IMR-90 (cell line): ENCODE measurements around the gene RNF144B. TPM values are rescaled to one million over a fixed set of nuclear protein-coding genes. Genes with fewer than 3 reads are reported as not detected.

Experiments used
- ATAC-seq: fragments of 200-7000 bp; cut with Tn5 transposase; 2 replicates; pipeline ENCODE4 v1.9.1; 2020; ENCODE audit warnings: low read depth, mild to moderate bottlenecking, moderate library complexity
- BruUV-seq: library from RNA; stranded (reverse); fragments of 400-500 nt; replicated peaks from 2 replicates; lab custom pipeline; 2021; lab: Mats Ljungman, UMichigan
- CTCF ChIA-PET: fragments of 300-600 bp; formaldehyde crosslinking; extraction: SDS; loops from one replicate; lab custom pipeline; 2021; ENCODE audit warnings: antibody characterized with exemption; lab: Yijun Ruan, JAX
- POLR2A ChIA-PET: fragments of 300-600 bp; sonication (Branson Sonifier 250); formaldehyde crosslinking; loops from one replicate; lab custom pipeline; 2022; ENCODE audit warnings: antibody characterized with exemption; ENCODE audit not compliant: unreplicated experiment; lab: Charles Lee
- DNase-seq: peaks from one replicate; pipeline ENCODE4 v3.0.0; 2013
- H2AFZ ChIP-seq: replicated peaks from 2 replicates; pipeline ENCODE3; 2013; ENCODE audit warnings: low read length, mild to moderate bottlenecking; ENCODE audit not compliant: poor library complexity
- H2AK5ac ChIP-seq: 2 replicates; pipeline ENCODE4 v1.6.1; 2013; ENCODE audit warnings: low read depth, low read length, inconsistent platforms
- H2AK9ac ChIP-seq: replicated peaks from 2 replicates; pipeline ENCODE3; 2013; ENCODE audit warnings: mild to moderate bottlenecking, low read depth, low read length, moderate library complexity; ENCODE audit not compliant: poor library complexity
- H2BK120ac ChIP-seq: 2 replicates; pipeline ENCODE4 v1.6.1; 2013; ENCODE audit warnings: low read depth, low read length, inconsistent platforms
- H2BK15ac ChIP-seq: 3 replicates; pipeline ENCODE4 v1.6.1; 2013; ENCODE audit warnings: low read depth, low read length, inconsistent platforms
- H2BK20ac ChIP-seq: 2 replicates; pipeline ENCODE4 v1.6.1; 2013; ENCODE audit warnings: low read depth, mild to moderate bottlenecking, inconsistent platforms, low read length, moderate library complexity
- H2BK5ac ChIP-seq: 2 replicates; pipeline ENCODE4 v1.6.1; 2013; ENCODE audit warnings: mild to moderate bottlenecking, low read depth, low read length, inconsistent platforms; ENCODE audit not compliant: poor library complexity, severe bottlenecking
- H3K14ac ChIP-seq: replicated peaks from 2 replicates; pipeline ENCODE4 v1.6.1; 2013; ENCODE audit warnings: low read depth, low read length, inconsistent platforms
- H3K18ac ChIP-seq: 2 replicates; pipeline ENCODE4 v1.6.1; 2013; ENCODE audit warnings: low read depth, low read length, control low read depth
- H3K23ac ChIP-seq: 2 replicates; pipeline ENCODE4 v1.6.1; 2013; ENCODE audit warnings: low read depth, low read length, inconsistent platforms
- H3K27ac ChIP-seq: 2 replicates; pipeline ENCODE4 v1.5.1; 2013; ENCODE audit warnings: mild to moderate bottlenecking, control low read depth, low read length; ENCODE audit not compliant: insufficient read depth
- H3K27me3 ChIP-seq: 2 replicates; pipeline ENCODE4 v1.6.1; 2013; ENCODE audit warnings: low read length; ENCODE audit not compliant: control insufficient read depth, insufficient read depth
- H3K36me3 ChIP-seq: 2 replicates; pipeline ENCODE4 v1.6.1; 2013; ENCODE audit warnings: low read length, mixed read lengths; ENCODE audit not compliant: control insufficient read depth, insufficient read depth
- H3K4ac ChIP-seq: 2 replicates; pipeline ENCODE4 v1.6.1; 2013; ENCODE audit warnings: low read depth, low read length, inconsistent platforms
- H3K4me1 ChIP-seq: 2 replicates; pipeline ENCODE4 v1.6.1; 2013; ENCODE audit warnings: low read length, mixed read lengths; ENCODE audit not compliant: control insufficient read depth, insufficient read depth
- H3K4me2 ChIP-seq: 2 replicates; pipeline ENCODE4 v1.6.1; 2013; ENCODE audit warnings: low read depth, mild to moderate bottlenecking, control low read depth, low read length, moderate library complexity
- H3K4me3 ChIP-seq: 2 replicates; pipeline ENCODE4 v1.5.1; 2013; ENCODE audit warnings: low read depth, mild to moderate bottlenecking, control low read depth, low read length, moderate library complexity; ENCODE audit not compliant: insufficient read depth
- H3K56ac ChIP-seq: 2 replicates; pipeline ENCODE4 v1.6.1; 2013; ENCODE audit warnings: low read length, inconsistent platforms; ENCODE audit not compliant: insufficient read depth; ENCODE audit errors: extremely low read depth
- H3K79me1 ChIP-seq, 2 experiments: 2 replicates each; pipeline ENCODE4 v1.6.1; 2013; ENCODE audit warnings: low read length in 2 of 2, inconsistent platforms in 1 of 2, low read depth in 1 of 2
- H3K9ac ChIP-seq: 2 replicates; pipeline ENCODE4 v1.6.1; 2013; ENCODE audit warnings: low read depth, low read length, control low read depth
- H3K9me1 ChIP-seq: 2 replicates; pipeline ENCODE4 v1.6.1; 2013; ENCODE audit warnings: low read length, inconsistent platforms; ENCODE audit not compliant: insufficient read depth
- H3K9me3 ChIP-seq: 2 replicates; pipeline ENCODE4 v1.6.1; 2013; ENCODE audit warnings: low read length; ENCODE audit not compliant: control insufficient read depth, insufficient read depth
- H4K20me1 ChIP-seq: 2 replicates; pipeline ENCODE4 v1.6.1; 2013; ENCODE audit warnings: low read length, inconsistent platforms; ENCODE audit not compliant: insufficient read depth
- H4K5ac ChIP-seq: 2 replicates; pipeline ENCODE4 v1.6.1; 2013; ENCODE audit warnings: mild to moderate bottlenecking, low read depth, low read length, control low read depth
- H4K8ac ChIP-seq, 2 experiments: 2 replicates each; pipeline ENCODE4 v1.6.1; 2013; ENCODE audit warnings: low read depth in 2 of 2, low read length in 2 of 2, control low read depth in 1 of 2, inconsistent platforms in 1 of 2
- H4K91ac ChIP-seq: 2 replicates; pipeline ENCODE4 v1.6.1; 2013; ENCODE audit warnings: low read depth, low read length, inconsistent platforms; ENCODE audit not compliant: insufficient read depth
- BHLHE40 ChIP-seq: fragments of 150-350 bp; IDR thresholded peaks from 2 replicates; pipeline ENCODE4 v1.6.1; 2016; ENCODE audit warnings: mild to moderate bottlenecking, low read depth, low read length
- CEBPB ChIP-seq: IDR thresholded peaks from 2 replicates; pipeline ENCODE4 v1.6.1; 2012; ENCODE audit warnings: low read depth, low read length, improper control_type of control experiment
- CHD1 ChIP-seq: IDR thresholded peaks from 2 replicates; pipeline ENCODE4 v1.6.1; 2012; ENCODE audit warnings: low read depth, low read length, improper control_type of control experiment
- CTCF ChIP-seq: conservative IDR thresholded peaks from 2 replicates; pipeline ENCODE4 v1.5.1; 2012; ENCODE audit warnings: mild to moderate bottlenecking, low read depth, low read length, improper control_type of control experiment
- ELK1 ChIP-seq: fragments of 150-350 bp; IDR thresholded peaks from 2 replicates; pipeline ENCODE4 v1.6.1; 2016; ENCODE audit warnings: low read depth, mild to moderate bottlenecking, low read length, moderate library complexity, borderline replicate concordance
- FOS ChIP-seq: fragments of 150-350 bp; IDR thresholded peaks from 2 replicates; pipeline ENCODE4 v1.6.1; 2016; ENCODE audit warnings: low read depth, low read length
- MAFK ChIP-seq: IDR thresholded peaks from 2 replicates; pipeline ENCODE4 v1.6.1; 2012; ENCODE audit warnings: low read depth, low read length, improper control_type of control experiment
- MAZ ChIP-seq: IDR thresholded peaks from 2 replicates; pipeline ENCODE4 v1.6.1; 2012; ENCODE audit warnings: low read depth, mild to moderate bottlenecking, low read length, improper control_type of control experiment, moderate library complexity, borderline replicate concordance
- MXI1 ChIP-seq: IDR thresholded peaks from 2 replicates; pipeline ENCODE4 v1.6.1; 2012; ENCODE audit warnings: low read depth, mild to moderate bottlenecking, low read length, moderate library complexity, borderline replicate concordance
- NFE2L2 ChIP-seq: fragments of 150-350 bp; IDR thresholded peaks from 2 replicates; pipeline ENCODE4 v1.6.1; 2016; ENCODE audit warnings: low read depth, mild to moderate bottlenecking, low read length
- POLR2A ChIP-seq: IDR thresholded peaks from 2 replicates; pipeline ENCODE4 v1.6.1; 2012; ENCODE audit warnings: mild to moderate bottlenecking, low read depth, low read length
- RAD21 ChIP-seq: IDR thresholded peaks from 2 replicates; pipeline ENCODE4 v1.6.1; 2012; ENCODE audit warnings: low read length, improper control_type of control experiment
- RCOR1 ChIP-seq: IDR thresholded peaks from 2 replicates; pipeline ENCODE4 v1.6.1; 2012; ENCODE audit warnings: mild to moderate bottlenecking, low read length, improper control_type of control experiment; ENCODE audit not compliant: insufficient replicate concordance
- RFX5 ChIP-seq: IDR thresholded peaks from 2 replicates; pipeline ENCODE4 v1.8.0; 2012; ENCODE audit warnings: low read depth, mild to moderate bottlenecking, low read length, moderate library complexity
- SMC3 ChIP-seq: fragments of 150-350 bp; IDR thresholded peaks from 2 replicates; pipeline ENCODE4 v1.6.1; 2016; ENCODE audit warnings: low read depth, mild to moderate bottlenecking, antibody characterized with exemption, low read length, moderate library complexity
- USF2 ChIP-seq: fragments of 150-350 bp; IDR thresholded peaks from 2 replicates; pipeline ENCODE4 v1.6.1; 2017; ENCODE audit warnings: mild to moderate bottlenecking, antibody characterized with exemption, low read length, low read depth
- WGBS, 2 experiments: methylation state at CpG; one replicate each; pipeline versions ENCODE4 v1.1.5 to v1.1.7; 2013; ENCODE audit warnings: missing lambda C conversion rate in 2 of 2; ENCODE audit not compliant: insufficient read length in 1 of 2; ENCODE audit errors: extremely low coverage in 2 of 2; 5-methylcytosine and 5-hydroxymethylcytosine counted together
- dilution Hi-C: fragments of 300-500 bp; cut with HindIII; formaldehyde crosslinking; loops from one replicate; pipeline ENCODE4 v1.14.3; 2018; ENCODE audit warnings: low sequenced_read_pairs; ENCODE audit not compliant: unreplicated experiment
- in situ Hi-C: fragments of 300-500 bp; cut with MboI; formaldehyde crosslinking; loops from 3 replicates; pipeline ENCODE4 v1.14.3; 2019; ENCODE audit warnings: low sequenced_read_pairs, inconsistent platforms, mixed read lengths
- intact Hi-C: fragments of 100-400 bp; cut with micrococcal nuclease; formaldehyde crosslinking; loops from 2 replicates; pipeline ENCODE4 v1.10.0; 2022
- polyA plus RNA-seq, 3 experiments: library from polyadenylated mRNA; depleted of rRNA; stranded (reverse); fragments of >200 nt; gene quantifications; 2 replicates each; pipeline ENCODE4 v1.2.3, GENCODE V29; 2012; ENCODE audit warnings: low replicate concordance in 1 of 3
- total RNA-seq: library from RNA; depleted of rRNA; stranded (reverse); fragments of >200 nt; gene quantifications from 2 replicates; pipeline ENCODE4 v1.2.3, GENCODE V29; 2012

The RNF144B gene
- total and polyA plus RNA-seq, 2 of the 4 experiments (the other 2 are of a cell fraction): 0.44 to 2.7 TPM

GRCh38 chr6:18432619-18433018 is 45.5 kb downstream of the RNF144B start:
- Histone ChIP-seq H3K36me3 (no peaks in the 10 kb centered on the region), H2BK120ac (peak overlapping the region; percentile 66), H3K9me3 (no peaks in the 10 kb centered on the region), H3K23ac (peak overlapping the region; percentile 50; the same call in 1 of the 2 replicates), H4K20me1 (no peaks in the 10 kb centered on the region), H3K79me1 (no peaks in the 10 kb centered on the region; a peak in 2 of 4 replicates), H2AK5ac (peak overlapping the region; percentile 9; the same call in 1 of the 2 replicates), H3K14ac (peak overlapping the region; percentile 40; the same call in 1 of the 2 replicates), H2BK15ac (peak overlapping the region; percentile 3; the same call in 2 of the 3 replicates), H2BK5ac (peak overlapping the region; percentile 54), H3K4me3 (no peak overlapping the region), H2AFZ (peak overlapping the region; percentile 44), H3K9me1 (peaks cover 8% of the 10 kb centered on the region), H3K18ac (peak overlapping the region; percentile 25; the same call in 1 of the 2 replicates), H3K27me3 (no peaks in the 10 kb centered on the region), H4K5ac (peak overlapping the region; percentile 26; the same call in 1 of the 2 replicates), H2AK9ac (peak overlapping the region; percentile 51), H3K56ac (no peak overlapping the region), H4K8ac (peak overlapping the region in 1 of 2 experiments; percentile 63; a peak in 2 of 4 replicates), H3K27ac (no peak overlapping the region), H3K4me1 (peaks cover 7% of the 10 kb centered on the region; the same call in 1 of the 2 replicates), H3K4ac (peak overlapping the region; percentile 68; the same call in 1 of the 2 replicates), H3K4me2 (no peak overlapping the region), H3K9ac (no peak overlapping the region), H2BK20ac (peak overlapping the region; percentile 65; the same call in 1 of the 2 replicates), H4K91ac (peak overlapping the region; percentile 61; the same call in 1 of the 2 replicates)
- dilution Hi-C loops (no loop called here), in situ Hi-C loops (no loop called here), intact Hi-C loops (no loop called here)
- CTCF ChIA-PET: interaction anchor here (1.1 kb wide), 1 partner anchor 20 kb away, joined by 3 read pairs; no protein-coding TSS in a partner anchor
- POLR2A ChIA-PET: no interaction called here
- BruUV-seq: no TSS peak
- ATAC-seq: no peak
- WGBS, 2 experiments: no CpG with 5 or more reads among the region's 3 CpGs
- TF ChIP-seq SMC3: no peak
- no peak for TF ChIP-seq RFX5
- TF ChIP-seq CHD1: no peak
- TF ChIP-seq MXI1: no peak
- TF ChIP-seq MAZ: no peak
- TF ChIP-seq ELK1: no peak
- TF ChIP-seq CTCF: no peak
- TF ChIP-seq CEBPB: no peak
- TF ChIP-seq POLR2A: no peak
- TF ChIP-seq BHLHE40: no peak
- no peak for TF ChIP-seq USF2
- no peak for TF ChIP-seq MAFK
- TF ChIP-seq FOS: no peak
- no peak for TF ChIP-seq RCOR1
- TF ChIP-seq RAD21: no peak
- no peak for TF ChIP-seq NFE2L2
- no peak for DNase-seq
